HG02970 (cell line): ENCODE data around the gene TFDP1.

Experiments used
- ATAC-seq: cut with Tn5 transposase; IDR thresholded peaks from one replicate; pipeline ENCODE4 v1.9.1; 2021; ENCODE audit warnings: mild to moderate bottlenecking, moderate library complexity, moderate number of reproducible peaks; ENCODE audit not compliant: unreplicated experiment, low FRiP score

TFDP1 gene

GRCh38 chr13:113657851-113658741, 73.5 kb downstream of the TFDP1 start, which contains the start of gene ATP4B:
ATP4B (minus strand) TSS chr13:113658198; CDS start chr13:113658144, 54 bp downstream.
- ATAC-seq = no peak

- ATAC-seq = no peak
Observed at GRCh38 chr13:113658836-113659235, 74.3 kb downstream of the TFDP1 start.

GRCh38 chr13:113659337-113659736, 74.8 kb downstream of the TFDP1 start:
- ATAC-seq = no peak

- no peak for ATAC-seq
Observed at GRCh38 chr13:113660066-113660465, 75.5 kb downstream of the TFDP1 start.

- no peak for ATAC-seq
Observed at GRCh38 chr13:113661509-113661908, 77.0 kb downstream of the TFDP1 start.

GRCh38 chr13:113663934-113664333, 79.4 kb downstream of the TFDP1 start:
- no peak for ATAC-seq

GRCh38 chr13:113664751-113665596, 80.4 kb downstream of the TFDP1 start:
- no peak for ATAC-seq

- ATAC-seq = no peak
Observed at GRCh38 chr13:113665597-113666328, 81.2 kb downstream of the TFDP1 start.

- ATAC-seq = no peak
Observed at GRCh38 chr13:113666329-113666670, 81.7 kb downstream of the TFDP1 start.

- no peak for ATAC-seq
Observed at GRCh38 chr13:113666951-113667701, 82.6 kb downstream of the TFDP1 start, which contains the start of gene GRK1. GRK1 (plus strand) TSS chr13:113667219; CDS start chr13:113667387, 168 bp downstream.

GRCh38 chr13:113667771-113668490, 83.4 kb downstream of the TFDP1 start:
- ATAC-seq = no peak

GRCh38 chr13:113668491-113668971, 84.0 kb downstream of the TFDP1 start:
- ATAC-seq = no peak

GRCh38 chr13:113669231-113669754, 84.7 kb downstream of the TFDP1 start:
- no peak for ATAC-seq

- ATAC-seq = no peak
Observed at GRCh38 chr13:113669755-113670341, 85.3 kb downstream of the TFDP1 start.

GRCh38 chr13:113670541-113670940, 86.0 kb downstream of the TFDP1 start:
- ATAC-seq = no peak

- ATAC-seq = no peak
Observed at GRCh38 chr13:113671066-113672001, 86.8 kb downstream of the TFDP1 start.

- no peak for ATAC-seq
Observed at GRCh38 chr13:113672002-113672651, 87.6 kb downstream of the TFDP1 start.
